OCI-LY1 (cell line): ENCODE results near the gene HMX1.

Experiments
- EZH2 ChIP-seq: fragments of 200-600 bp; sonication (generic), shearing (Covaris generic); IDR thresholded peaks from 2 replicates; pipeline ENCODE4 v1.8.0; 2017; ENCODE audit warnings: borderline replicate concordance, mixed run types, mild to moderate bottlenecking, antibody characterized with exemption, low read length, moderate library complexity, mixed read lengths
- TF ChIP-seq, protein P1 (sequence below): fragments of 200-600 bp; sonication (generic), shearing (Covaris generic); IDR thresholded peaks from 2 replicates; pipeline ENCODE4 v1.5.1; 2017; ENCODE audit warnings: mild to moderate bottlenecking, antibody characterized with exemption, low read length, moderate library complexity, mixed read lengths

DNA sequence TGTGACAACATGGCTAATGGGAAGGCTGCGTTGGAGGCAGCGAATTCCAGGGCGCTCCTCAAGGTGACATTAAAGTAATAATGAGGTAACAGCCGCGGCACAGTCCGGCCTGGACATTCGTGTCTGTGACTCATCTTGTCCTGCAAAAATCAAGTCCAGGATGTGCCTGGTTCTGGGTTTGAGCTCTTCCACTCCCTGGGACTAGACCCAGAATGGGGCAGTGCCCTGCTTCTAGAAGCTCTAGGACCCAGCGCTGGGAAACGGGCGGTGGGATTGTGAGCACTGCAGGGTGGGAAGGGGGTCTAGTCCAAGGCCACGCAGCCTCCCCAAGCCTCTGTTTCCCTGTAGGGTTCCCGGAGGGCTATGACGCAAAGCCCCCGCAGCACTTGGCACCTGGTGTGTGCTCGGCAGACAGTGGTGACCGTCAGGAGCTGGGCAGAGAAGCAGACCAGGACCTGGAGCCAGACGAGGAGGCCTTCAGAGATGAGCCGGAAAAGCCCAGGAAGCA, 34.9 kb downstream of the HMX1 start:
- TF ChIP-seq, protein P1, sequence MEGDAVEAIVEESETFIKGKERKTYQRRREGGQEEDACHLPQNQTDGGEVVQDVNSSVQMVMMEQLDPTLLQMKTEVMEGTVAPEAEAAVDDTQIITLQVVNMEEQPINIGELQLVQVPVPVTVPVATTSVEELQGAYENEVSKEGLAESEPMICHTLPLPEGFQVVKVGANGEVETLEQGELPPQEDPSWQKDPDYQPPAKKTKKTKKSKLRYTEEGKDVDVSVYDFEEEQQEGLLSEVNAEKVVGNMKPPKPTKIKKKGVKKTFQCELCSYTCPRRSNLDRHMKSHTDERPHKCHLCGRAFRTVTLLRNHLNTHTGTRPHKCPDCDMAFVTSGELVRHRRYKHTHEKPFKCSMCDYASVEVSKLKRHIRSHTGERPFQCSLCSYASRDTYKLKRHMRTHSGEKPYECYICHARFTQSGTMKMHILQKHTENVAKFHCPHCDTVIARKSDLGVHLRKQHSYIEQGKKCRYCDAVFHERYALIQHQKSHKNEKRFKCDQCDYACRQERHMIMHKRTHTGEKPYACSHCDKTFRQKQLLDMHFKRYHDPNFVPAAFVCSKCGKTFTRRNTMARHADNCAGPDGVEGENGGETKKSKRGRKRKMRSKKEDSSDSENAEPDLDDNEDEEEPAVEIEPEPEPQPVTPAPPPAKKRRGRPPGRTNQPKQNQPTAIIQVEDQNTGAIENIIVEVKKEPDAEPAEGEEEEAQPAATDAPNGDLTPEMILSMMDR: no peak
- TF ChIP-seq EZH2: no peak
